Chondrocyte (in vitro differentiated cells): ENCODE data around the gene EEF1A2. TPM values are rescaled to one million over a fixed set of nuclear protein-coding genes. Genes with fewer than 3 reads are reported as not detected.

Experiments
- DNase-seq: peaks from one replicate; pipeline ENCODE4 v3.0.0; 2021; ENCODE audit warnings: mixed read lengths, low spot score
- H3K27ac Mint-ChIP-seq: one replicate; pipeline ENCODE4 v1.8.0; 2021; ENCODE audit warnings: mild to moderate bottlenecking, moderate library complexity, mixed read lengths; ENCODE audit not compliant: unreplicated experiment
- H3K27me3 Mint-ChIP-seq: 2 replicates; pipeline ENCODE4 v1.8.0; 2021; ENCODE audit warnings: low read depth, mixed read lengths
- H3K36me3 Mint-ChIP-seq: 2 replicates; pipeline ENCODE4 v1.8.0; 2021; ENCODE audit warnings: low read depth, mixed read lengths
- H3K4me1 Mint-ChIP-seq: 2 replicates; pipeline ENCODE4 v1.8.0; 2021; ENCODE audit warnings: low read depth, mild to moderate bottlenecking, mixed read lengths
- H3K4me3 Mint-ChIP-seq: one replicate; pipeline ENCODE4 v1.8.0; 2021; ENCODE audit warnings: mild to moderate bottlenecking, moderate library complexity, mixed read lengths; ENCODE audit not compliant: unreplicated experiment
- H3K9me3 Mint-ChIP-seq: 2 replicates; pipeline ENCODE4 v1.8.0; 2021; ENCODE audit warnings: low read depth, mixed read lengths
- CTCF ChIP-seq: fragments of 200-600 bp; sonication (generic); IDR thresholded peaks from 2 replicates; pipeline ENCODE4 v1.5.0; 2021; ENCODE audit warnings: antibody characterized with exemption, mild to moderate bottlenecking, moderate library complexity
- total RNA-seq: library from RNA; stranded (reverse); gene quantifications from 3 replicates; pipeline ENCODE4 v1.2.1, GENCODE V29; 2021

Gene EEF1A2
- total RNA-seq, 1 donor from 2014 or later, result 5.5 TPM

- TF ChIP-seq CTCF, result no peak
- H3K27ac Mint-ChIP-seq, result no peak overlapping the region
- no peak overlapping the region for H3K4me3 Mint-ChIP-seq
- H3K9me3 Mint-ChIP-seq, result no peaks in the 10 kb centered on the region
- peaks cover 5% of the 10 kb centered on the region for H3K36me3 Mint-ChIP-seq
- H3K27me3 Mint-ChIP-seq, result no peaks in the 10 kb centered on the region
- no peak for DNase-seq
- H3K4me1 Mint-ChIP-seq, result peaks cover 11% of the 10 kb centered on the region
Observed at GRCh38 chr20:63525971-63526370, 27.1 kb upstream of the EEF1A2 start.

- H3K36me3 Mint-ChIP-seq, result peaks cover 5% of the 10 kb centered on the region
- no peak for DNase-seq
Observed at GRCh38 chr20:63525185-63525584, 26.3 kb upstream of the EEF1A2 start.

GRCh38 chr20:63522981-63523611 lies 24.2 kb upstream of the EEF1A2 start:
- TF ChIP-seq CTCF, result no peak
- peaks cover 7% of the 10 kb centered on the region for H3K36me3 Mint-ChIP-seq
- H3K9me3 Mint-ChIP-seq, result no peaks in the 10 kb centered on the region
- H3K4me1 Mint-ChIP-seq, result peaks cover 21% of the 10 kb centered on the region
- H3K4me3 Mint-ChIP-seq, result no peak overlapping the region
- H3K27ac Mint-ChIP-seq, result no peak overlapping the region
- DNase-seq, result no peak
- no peaks in the 10 kb centered on the region for H3K27me3 Mint-ChIP-seq

More at GRCh38 chr20:63525185-63525584, 26.3 kb upstream of the EEF1A2 start:
- Mint-ChIP-seq H3K27me3 (no peaks in the 10 kb centered on the region), H3K27ac (no peak overlapping the region), H3K4me3 (no peak overlapping the region), H3K4me1 (peaks cover 11% of the 10 kb centered on the region), H3K9me3 (no peaks in the 10 kb centered on the region)
- TF ChIP-seq CTCF, result no peak

- DNase-seq, result no peak
- H3K9me3 Mint-ChIP-seq, result no peaks in the 10 kb centered on the region
- peak overlapping the region; percentile 41 for H3K27ac Mint-ChIP-seq
Observed at GRCh38 chr20:63522091-63522868, 23.4 kb upstream of the EEF1A2 start.

More at GRCh38 chr20:63522091-63522868, 23.4 kb upstream of the EEF1A2 start:
- peak overlapping the region; percentile 90 for H3K4me3 Mint-ChIP-seq
- TF ChIP-seq CTCF, result no peak
- no peaks in the 10 kb centered on the region for H3K27me3 Mint-ChIP-seq
- peaks cover 7% of the 10 kb centered on the region for H3K36me3 Mint-ChIP-seq
- H3K4me1 Mint-ChIP-seq, result peaks cover 21% of the 10 kb centered on the region
